ENCODE results near the gene CASP10.
A peak's percentile ranks its signal among the peaks of the same experiment; 100 is the strongest.

CASP10 gene

GRCh38 chr2:201199847-201200246, 16.9 kb downstream of the CASP10 start:
- DNase-seq = no peak

GRCh38 chr2:201200345-201200744, 17.4 kb downstream of the CASP10 start:
- no peak for DNase-seq

- DNase-seq = no peak
Measured at GRCh38 chr2:201201371-201201770, 18.4 kb downstream of the CASP10 start.

GRCh38 chr2:201203916-201204654, 21.1 kb downstream of the CASP10 start:
- DNase-seq = no peak

GRCh38 chr2:201204655-201205514, 21.9 kb downstream of the CASP10 start:
- DNase-seq = no peak

- DNase-seq = no peak
Measured at GRCh38 chr2:201205515-201205849, 22.5 kb downstream of the CASP10 start.

- no peak for DNase-seq
Measured at GRCh38 chr2:201208563-201209252, 25.8 kb downstream of the CASP10 start.

- DNase-seq = no peak
Measured at GRCh38 chr2:201215963-201216362, 33.0 kb downstream of the CASP10 start.

- no peak for DNase-seq
Measured at GRCh38 chr2:201216918-201217317, 34.0 kb downstream of the CASP10 start.

GRCh38 chr2:201218780-201219179, 35.8 kb downstream of the CASP10 start:
- no peak for DNase-seq

- DNase-seq = no peak
Measured at GRCh38 chr2:201219328-201220096, 36.6 kb downstream of the CASP10 start.

GRCh38 chr2:201220102-201220570, 37.2 kb downstream of the CASP10 start:
- no peak for DNase-seq

GRCh38 chr2:201223089-201224073, 40.4 kb downstream of the CASP10 start:
- DNase-seq = no peak

GRCh38 chr2:201228271-201228911, 45.5 kb downstream of the CASP10 start:
- DNase-seq = no peak

- no peak for DNase-seq
Measured at GRCh38 chr2:201228912-201229290, 46.0 kb downstream of the CASP10 start.

- DNase-seq = peak; percentile 96
Measured at GRCh38 chr2:201231781-201232466, 49.0 kb downstream of the CASP10 start.

GRCh38 chr2:201232467-201232815, 49.5 kb downstream of the CASP10 start:
- DNase-seq = no peak

- DNase-seq = peak; percentile 97
Measured at GRCh38 chr2:201233192-201233811, 50.4 kb downstream of the CASP10 start.

GRCh38 chr2:201233812-201234662, 51.1 kb downstream of the CASP10 start:
- DNase-seq = no peak
